ENCODE results near the gene MOV10L1.
"Not testable (repeated sequence)": the region's sequence is repeated elsewhere in the genome, so short reads cannot be mapped to it uniquely, and the experiment has no call there.

- not testable (repeated sequence) for TF ChIP-seq POLR2A, CTCF (IDR thresholded peaks at IDR 0.05)
These were observed 115.2 kb downstream of the MOV10L1 start for GRCh38 chr22:50204998-50205397.

Data from heart left ventricle (tissue), 13 donors.